Prostate gland (tissue), 2 donors: ENCODE measurements around the gene FBXO38. TPM values are rescaled to one million over a fixed set of nuclear protein-coding genes. Genes with fewer than 3 reads are reported as not detected.
A peak's percentile ranks its signal among the peaks of the same experiment; 100 is the strongest.
"Not testable (repeated sequence)": the region's sequence is repeated elsewhere in the genome, so short reads cannot be mapped to it uniquely, and the experiment has no call there.

ENCODE experiments used
- DNase-seq: peaks from one replicate; pipeline ENCODE4 v3.0.0-alpha.2; 2019; ENCODE audit warnings: low spot score
- H3K27ac ChIP-seq, 2 donors: fragments of 200-600 bp; sonication (generic); 2 replicates each; pipeline ENCODE4 v1.5.1; 2017 to 2019
- H3K27me3 ChIP-seq: fragments of 200-600 bp; sonication (generic); replicated peaks from 2 replicates; pipeline ENCODE4 v1.5.1; 2019; ENCODE audit not compliant: insufficient read depth
- H3K36me3 ChIP-seq, 2 donors: fragments of 200-600 bp; sonication (generic); 1 replicate in 1 of 2; 2 replicates in 1 of 2; pipeline versions ENCODE4 v1.5.1 to v1.8.1; 2017 to 2019
- H3K4me1 ChIP-seq: fragments of 200-600 bp; sonication (generic); replicated peaks from 2 replicates; pipeline ENCODE4 v1.5.1; 2019
- H3K4me3 ChIP-seq, 2 donors: fragments of 200-600 bp; sonication (generic); 2 replicates each; pipeline ENCODE4 v1.5.1; 2017 to 2019
- H3K9me3 ChIP-seq: fragments of 200-600 bp; sonication (generic); 2 replicates; pipeline ENCODE4 v1.5.1; 2017
- POLR2A ChIP-seq: fragments of 450-650 bp; IDR thresholded peaks from one replicate; pipeline ENCODE4 v1.6.1; 2016; ENCODE audit warnings: antibody characterized with exemption, mild to moderate bottlenecking
- POLR2AphosphoS5 ChIP-seq: sonication (generic); formaldehyde crosslinking; IDR thresholded peaks from one replicate; pipeline ENCODE4 v1.6.1; 2017; ENCODE audit warnings: antibody characterized with exemption
- WGBS: methylation state at CpG from one replicate; pipeline ENCODE4 v1.1.5; 2018; 5-methylcytosine and 5-hydroxymethylcytosine counted together
- intact Hi-C: fragments of 100-400 bp; cut with DNase I; formaldehyde crosslinking; loops from one replicate; pipeline ENCODE4 v1.14.2; 2022
- total RNA-seq, 2 donors: library from RNA; depleted of rRNA; stranded (reverse); fragments of >200 nt; gene quantifications; one replicate each; pipeline ENCODE4 v1.1.0, GENCODE V29; 2016
- TF ChIP-seq, protein P1 (sequence below), 4 experiments: fragments of 200-600 bp in 2 of 4; fragments of 450-650 bp in 2 of 4; sonication (generic) in 2 of 4; IDR thresholded peaks; 1 replicate in 3 of 4; 2 replicates in 1 of 4; pipeline ENCODE4 v1.5.1; 2016 to 2019; ENCODE audit warnings: antibody characterized with exemption in 4 of 4, mild to moderate bottlenecking in 2 of 4, moderate library complexity in 2 of 4

Gene FBXO38
- total RNA-seq, 2 donors from 2014 or later, result 47.1 to 53.2 TPM

DNA sequence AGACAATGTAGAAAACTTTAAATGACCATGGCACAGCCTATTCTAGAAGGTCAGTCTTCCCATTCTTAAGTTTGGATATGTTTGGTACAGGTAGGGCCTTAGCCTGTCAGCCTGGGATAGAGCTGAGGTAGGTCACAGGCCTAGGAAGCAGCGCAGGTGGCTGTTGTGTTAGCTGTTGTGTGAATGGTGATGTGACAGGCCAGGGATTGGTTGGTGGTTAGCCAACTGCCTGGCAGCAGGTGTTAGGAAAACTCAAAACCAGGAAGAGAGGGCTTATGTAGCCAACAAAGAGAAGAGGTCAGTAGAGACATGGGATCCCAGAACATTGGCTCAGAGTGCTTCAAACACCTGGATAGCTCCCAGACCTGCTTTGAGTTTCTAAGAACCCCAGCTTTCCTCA is 84.2 kb downstream of the FBXO38 start:
- H3K36me3 ChIP-seq, result no peaks in the 10 kb centered on the region
- no peaks in the 10 kb centered on the region for H3K27me3 ChIP-seq
- no peak overlapping the region for H3K4me3 ChIP-seq
- no peaks in the 10 kb centered on the region for H3K9me3 ChIP-seq
- WGBS, result 96% methylated on average over 1 of the region's 1 CpG
- intact Hi-C loops, result no loop called here
- no peak overlapping the region for H3K27ac ChIP-seq
- H3K4me1 ChIP-seq, result no peaks in the 10 kb centered on the region
- DNase-seq, result no peak
- TF ChIP-seq POLR2AphosphoS5, result no peak
- no peak for TF ChIP-seq POLR2A
- TF ChIP-seq, protein P1, sequence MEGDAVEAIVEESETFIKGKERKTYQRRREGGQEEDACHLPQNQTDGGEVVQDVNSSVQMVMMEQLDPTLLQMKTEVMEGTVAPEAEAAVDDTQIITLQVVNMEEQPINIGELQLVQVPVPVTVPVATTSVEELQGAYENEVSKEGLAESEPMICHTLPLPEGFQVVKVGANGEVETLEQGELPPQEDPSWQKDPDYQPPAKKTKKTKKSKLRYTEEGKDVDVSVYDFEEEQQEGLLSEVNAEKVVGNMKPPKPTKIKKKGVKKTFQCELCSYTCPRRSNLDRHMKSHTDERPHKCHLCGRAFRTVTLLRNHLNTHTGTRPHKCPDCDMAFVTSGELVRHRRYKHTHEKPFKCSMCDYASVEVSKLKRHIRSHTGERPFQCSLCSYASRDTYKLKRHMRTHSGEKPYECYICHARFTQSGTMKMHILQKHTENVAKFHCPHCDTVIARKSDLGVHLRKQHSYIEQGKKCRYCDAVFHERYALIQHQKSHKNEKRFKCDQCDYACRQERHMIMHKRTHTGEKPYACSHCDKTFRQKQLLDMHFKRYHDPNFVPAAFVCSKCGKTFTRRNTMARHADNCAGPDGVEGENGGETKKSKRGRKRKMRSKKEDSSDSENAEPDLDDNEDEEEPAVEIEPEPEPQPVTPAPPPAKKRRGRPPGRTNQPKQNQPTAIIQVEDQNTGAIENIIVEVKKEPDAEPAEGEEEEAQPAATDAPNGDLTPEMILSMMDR (IDR thresholded peaks at IDR 0.05), result no peak

DNA sequence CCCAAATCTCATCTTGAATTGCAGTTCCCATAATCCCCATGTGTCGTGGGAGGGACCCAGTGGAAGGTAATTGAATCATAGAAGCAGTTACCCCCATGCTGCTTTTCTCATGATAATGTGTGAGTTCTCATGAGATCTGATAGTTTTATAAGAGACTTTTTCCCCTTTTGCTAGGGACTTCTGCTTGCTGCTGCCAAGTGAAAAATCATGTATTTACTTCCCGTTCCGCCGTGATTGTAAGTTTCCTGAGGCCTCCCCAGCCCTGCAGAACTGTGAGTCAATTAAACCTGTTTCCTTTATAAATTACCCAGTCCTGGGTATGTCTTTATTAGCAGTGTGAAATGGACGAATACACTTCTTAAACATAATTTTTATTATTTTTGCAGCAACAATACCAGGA is 85.0 kb downstream of the FBXO38 start:
- WGBS, result 85% methylated on average over 5 of the region's 5 CpGs
- H3K36me3 ChIP-seq, H3K4me1 ChIP-seq, H3K9me3 ChIP-seq, intact Hi-C loops, H3K27ac ChIP-seq, H3K4me3 ChIP-seq, DNase-seq, H3K27me3 ChIP-seq: not testable (repeated sequence)

DNA sequence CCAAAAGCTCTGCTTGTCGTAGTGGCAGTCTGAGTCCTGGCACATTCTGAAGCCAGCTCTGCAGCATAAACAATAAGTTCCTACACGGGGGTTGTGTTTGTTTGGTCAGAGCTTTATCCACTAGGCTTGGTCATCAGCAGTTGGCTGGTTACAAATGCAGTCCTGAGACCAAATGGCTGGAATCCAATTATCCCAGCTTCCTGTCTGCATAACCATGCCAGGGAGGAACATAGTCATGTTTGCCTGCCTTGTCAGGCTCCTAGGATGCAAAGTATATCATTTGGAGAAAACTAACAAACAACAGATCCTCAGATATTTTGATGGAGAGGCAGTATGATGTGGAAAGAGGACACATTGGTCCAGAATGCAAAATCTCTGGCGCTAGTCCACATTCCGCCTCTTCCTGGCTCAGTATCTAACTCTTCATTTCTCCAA is 85.8 kb downstream of the FBXO38 start:
- Histone ChIP-seq H3K27me3 (no peaks in the 10 kb centered on the region), H3K4me1 (no peaks in the 10 kb centered on the region), H3K27ac (no peak overlapping the region), H3K36me3 (no peaks in the 10 kb centered on the region), H3K9me3 (no peaks in the 10 kb centered on the region), H3K4me3 (no peak overlapping the region)
- TF ChIP-seq, protein P1 (IDR thresholded peaks at IDR 0.05), result no peak
- peak; percentile 52 for TF ChIP-seq POLR2AphosphoS5
- TF ChIP-seq POLR2A, result no peak
- 53% methylated on average over 4 of the region's 4 CpGs for WGBS
- DNase-seq, result peak; percentile 22
- intact Hi-C loops, result no loop called here

DNA sequence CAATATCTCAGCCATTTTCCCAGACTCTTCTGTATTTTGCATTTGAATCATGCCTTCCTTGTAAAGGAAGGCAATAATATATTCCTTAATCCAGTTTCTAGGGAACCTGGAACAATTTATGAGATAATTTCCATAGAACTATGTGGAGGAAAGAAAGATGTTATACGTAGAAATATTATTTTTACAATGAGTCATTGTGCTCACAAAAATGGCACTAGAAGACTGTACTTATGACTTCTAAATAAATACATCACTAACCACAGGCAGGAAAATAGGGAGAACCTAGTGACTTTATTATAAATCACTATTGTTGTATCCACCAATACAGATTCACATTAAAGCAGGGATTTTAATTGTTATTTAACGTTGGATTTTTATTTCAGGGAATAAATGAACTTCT is 87.6 kb downstream of the FBXO38 start:
- WGBS, result 56% methylated on average over 2 of the region's 2 CpGs
- intact Hi-C loops, result no loop called here

DNA sequence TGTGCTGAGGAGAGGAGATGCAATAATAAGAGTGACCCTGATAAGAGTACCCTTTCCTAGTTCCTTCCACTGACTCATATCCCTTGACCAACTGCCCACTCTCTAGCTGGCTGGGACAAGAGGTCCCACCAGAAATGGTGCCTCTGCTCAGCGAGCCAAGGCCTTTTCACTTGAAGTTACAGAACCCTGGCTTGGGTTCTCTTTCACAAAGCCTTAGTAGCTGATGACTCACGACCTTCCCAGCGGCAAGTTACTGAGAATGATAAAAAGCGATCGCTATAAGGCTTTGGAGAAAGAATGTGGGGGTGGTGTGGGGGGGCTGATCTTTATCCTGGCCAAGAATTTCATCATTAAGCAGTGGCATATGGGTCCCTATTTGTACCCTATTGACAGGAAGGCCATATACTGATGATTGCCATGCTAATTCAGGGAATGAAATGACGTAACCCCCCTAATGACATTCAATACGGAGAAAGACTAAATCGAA is 90.3 kb downstream of the FBXO38 start:
- TF ChIP-seq POLR2A, result no peak
- TF ChIP-seq POLR2AphosphoS5, result no peak
- TF ChIP-seq, protein P1 (IDR thresholded peaks at IDR 0.05), result no peak
- H3K27ac ChIP-seq, result no peak overlapping the region
- no peak for DNase-seq
- no peaks in the 10 kb centered on the region for H3K36me3 ChIP-seq
- 92% methylated on average over 8 of the region's 8 CpGs for WGBS
- intact Hi-C loops, result no loop called here
- H3K4me3 ChIP-seq, result no peak overlapping the region
- H3K9me3 ChIP-seq, result no peaks in the 10 kb centered on the region
- H3K4me1 ChIP-seq, result no peaks in the 10 kb centered on the region
- no peaks in the 10 kb centered on the region for H3K27me3 ChIP-seq

More for the DNA sequence above, 87.6 kb downstream of the FBXO38 start:
- H3K4me1 ChIP-seq, result no peaks in the 10 kb centered on the region
- DNase-seq, result no peak
- TF ChIP-seq POLR2AphosphoS5 (no peak), POLR2A (no peak)
- TF ChIP-seq, protein P1 (IDR thresholded peaks at IDR 0.05), result no peak
- H3K36me3 ChIP-seq, result no peaks in the 10 kb centered on the region
- no peak overlapping the region for H3K27ac ChIP-seq
- no peak overlapping the region for H3K4me3 ChIP-seq
- no peaks in the 10 kb centered on the region for H3K27me3 ChIP-seq
- no peaks in the 10 kb centered on the region for H3K9me3 ChIP-seq
